Mesothelial cell of epicardium (in vitro differentiated cells): Measurements from ENCODE around the gene ATP5F1D. TPM values are rescaled to one million over a fixed set of nuclear protein-coding genes. Genes with fewer than 3 reads are reported as not detected.

Experiments
- DNase-seq, 2 experiments: peaks; one replicate each; pipeline ENCODE4 v3.0.0; 2021; ENCODE audit warnings: low spot score in 2 of 2; ENCODE audit not compliant: unreplicated experiment in 2 of 2
- H3K27ac Mint-ChIP-seq: 2 replicates; pipeline ENCODE4 v1.8.0; 2021; ENCODE audit warnings: mixed read lengths
- H3K27me3 Mint-ChIP-seq: 2 replicates; pipeline ENCODE4 v1.8.0; 2021; ENCODE audit warnings: low read depth, mixed read lengths
- H3K36me3 Mint-ChIP-seq: 2 replicates; pipeline ENCODE4 v1.8.0; 2021; ENCODE audit warnings: mixed read lengths
- H3K4me1 Mint-ChIP-seq: 2 replicates; pipeline ENCODE4 v1.8.0; 2021; ENCODE audit warnings: mixed read lengths
- H3K4me3 Mint-ChIP-seq: 2 replicates; pipeline ENCODE4 v1.8.0; 2021; ENCODE audit warnings: mild to moderate bottlenecking, moderate library complexity, mixed read lengths
- H3K9me3 Mint-ChIP-seq: 2 replicates; pipeline ENCODE4 v1.8.0; 2021; ENCODE audit warnings: mixed read lengths
- CTCF ChIP-seq: fragments of 200-600 bp; sonication (generic); IDR thresholded peaks from one replicate; pipeline ENCODE4 v1.5.0; 2021; ENCODE audit warnings: antibody characterized with exemption; ENCODE audit not compliant: unreplicated experiment
- total RNA-seq: library from RNA; stranded (reverse); gene quantifications from 3 replicates; pipeline ENCODE4 v1.2.1, GENCODE V29; 2021

ATP5F1D gene
- total RNA-seq, 1 donor from 2014 or later: 108 TPM

GRCh38 chr19:1251330-1252220 lies 10.0 kb downstream of the ATP5F1D start:
- peak overlapping the region; percentile 85 for H3K4me3 Mint-ChIP-seq
- H3K27me3 Mint-ChIP-seq: no peaks in the 10 kb centered on the region
- peak overlapping the region; percentile 94 for H3K27ac Mint-ChIP-seq
- H3K9me3 Mint-ChIP-seq: no peaks in the 10 kb centered on the region
- H3K4me1 Mint-ChIP-seq: peaks cover 14% of the 10 kb centered on the region
- no peak for TF ChIP-seq CTCF
- peaks cover 3% of the 10 kb centered on the region for H3K36me3 Mint-ChIP-seq
- no peak for DNase-seq

GRCh38 chr19:1252221-1252820 lies 10.8 kb downstream of the ATP5F1D start:
- H3K4me1 Mint-ChIP-seq: peaks cover 14% of the 10 kb centered on the region
- H3K27me3 Mint-ChIP-seq: no peaks in the 10 kb centered on the region
- H3K27ac Mint-ChIP-seq: peak overlapping the region; percentile 59
- no peak for DNase-seq
- peaks cover 3% of the 10 kb centered on the region for H3K36me3 Mint-ChIP-seq
- H3K4me3 Mint-ChIP-seq: peak overlapping the region; percentile 85
- TF ChIP-seq CTCF: no peak
- H3K9me3 Mint-ChIP-seq: no peaks in the 10 kb centered on the region

- peak overlapping the region; percentile 85 for H3K4me3 Mint-ChIP-seq
- H3K9me3 Mint-ChIP-seq: no peaks in the 10 kb centered on the region
Measured at GRCh38 chr19:1252821-1253513, 11.4 kb downstream of the ATP5F1D start.

GRCh38 chr19:1253514-1254080 lies 12.0 kb downstream of the ATP5F1D start:
- H3K4me1 Mint-ChIP-seq: peaks cover 19% of the 10 kb centered on the region
- H3K9me3 Mint-ChIP-seq: no peaks in the 10 kb centered on the region
- TF ChIP-seq CTCF: no peak
- DNase-seq: no peak
- H3K27ac Mint-ChIP-seq: peak overlapping the region; percentile 85
- H3K36me3 Mint-ChIP-seq: peaks cover 8% of the 10 kb centered on the region
- no peaks in the 10 kb centered on the region for H3K27me3 Mint-ChIP-seq
- peak overlapping the region; percentile 50 for H3K4me3 Mint-ChIP-seq

More at GRCh38 chr19:1252821-1253513, 11.4 kb downstream of the ATP5F1D start:
- DNase-seq: no peak
- H3K4me1 Mint-ChIP-seq: peaks cover 19% of the 10 kb centered on the region
- peaks cover 8% of the 10 kb centered on the region for H3K36me3 Mint-ChIP-seq
- H3K27ac Mint-ChIP-seq: peak overlapping the region; percentile 85
- no peaks in the 10 kb centered on the region for H3K27me3 Mint-ChIP-seq
- TF ChIP-seq CTCF: no peak

GRCh38 chr19:1254081-1254527 lies 12.6 kb downstream of the ATP5F1D start:
- Mint-ChIP-seq H3K36me3 (peaks cover 9% of the 10 kb centered on the region), H3K27ac (no peak overlapping the region), H3K4me1 (peaks cover 19% of the 10 kb centered on the region), H3K9me3 (no peaks in the 10 kb centered on the region), H3K4me3 (no peak overlapping the region), H3K27me3 (no peaks in the 10 kb centered on the region)
- DNase-seq: no peak
- no peak for TF ChIP-seq CTCF
